Small intestine (tissue), 7 donors: ENCODE data around the gene BLNK. TPM values are rescaled to one million over a fixed set of nuclear protein-coding genes. Genes with fewer than 3 reads are reported as not detected.

ENCODE experiments used
- DNase-seq, 2 donors: peaks; one replicate each; pipeline versions ENCODE4 v3.0.0 to v3.0.0-alpha.2; 2013
- FAIRE-seq: peaks from 2 replicates; lab custom pipeline; 2012; peaks lifted over from hg19 to GRCh38; lab: Jason Lieb, UNC
- H3K27ac ChIP-seq, 3 donors: one replicate each; pipeline ENCODE4 v1.5.1; 2013; ENCODE audit warnings: low read length in 2 of 3, mild to moderate bottlenecking in 2 of 3, control low read depth in 1 of 3, inconsistent platforms in 1 of 3, low read depth in 1 of 3, moderate library complexity in 1 of 3
- H3K27me3 ChIP-seq, 3 donors: one replicate each; pipeline ENCODE4 v1.6.1; 2013; ENCODE audit warnings: low read length in 3 of 3, inconsistent platforms in 1 of 3; ENCODE audit not compliant: control insufficient read depth in 3 of 3, insufficient read depth in 3 of 3
- H3K36me3 ChIP-seq, 3 donors: one replicate each; pipeline ENCODE4 v1.6.1; 2013; ENCODE audit warnings: low read length in 3 of 3, inconsistent platforms in 1 of 3, low read depth in 1 of 3, mild to moderate bottlenecking in 1 of 3, moderate library complexity in 1 of 3; ENCODE audit not compliant: control insufficient read depth in 3 of 3, insufficient read depth in 2 of 3
- H3K4me1 ChIP-seq, 3 donors: one replicate each; pipeline ENCODE4 v1.6.1; 2013; ENCODE audit warnings: low read length in 2 of 3, inconsistent platforms in 1 of 3, low read depth in 1 of 3, mild to moderate bottlenecking in 1 of 3, moderate library complexity in 1 of 3; ENCODE audit not compliant: control insufficient read depth in 3 of 3, insufficient read depth in 2 of 3
- H3K4me3 ChIP-seq, 3 donors: one replicate each; pipeline ENCODE4 v1.5.1; 2013; ENCODE audit warnings: low read length in 3 of 3, control low read depth in 1 of 3, inconsistent platforms in 1 of 3, low read depth in 1 of 3, mild to moderate bottlenecking in 1 of 3, moderate library complexity in 1 of 3
- H3K9me3 ChIP-seq, 2 donors: one replicate each; pipeline ENCODE4 v1.6.1; 2013; ENCODE audit warnings: low read depth in 1 of 2, low read length in 1 of 2; ENCODE audit not compliant: control insufficient read depth in 2 of 2, insufficient read depth in 1 of 2
- WGBS, 3 donors: extraction: QIAGEN DNeasy Blood & Tissue Kit; methylation state at CpG; one replicate each; pipeline ENCODE4 v1.1.7; 2013; 5-methylcytosine and 5-hydroxymethylcytosine counted together
- polyA plus RNA-seq, 4 donors: library from polyadenylated mRNA; stranded (reverse) in 3 of 4; unstranded in 1 of 4; fragments of 200-250 nt in 3 of 4; fragments of 120-200 nt in 1 of 4; gene quantifications; one replicate each; pipeline versions ENCODE4 v1.2.1 to v1.2.3, GENCODE V29; 2013
- donor health status: healthy with polysubstance abuse.
- donor health status: control.
- donor health status: control.
- donor health status: Bipolar disorder and iron deficiency.
- donor health status: healthy.

The BLNK gene
- polyA plus RNA-seq, 4 donors: 26.7 to 69.3 (median 41.7) TPM

GRCh38 chr10:96236090-96236478, 35.3 kb downstream of the BLNK start:
- Histone ChIP-seq H3K27me3 (no peaks in the 10 kb centered on the region), H3K36me3 (peaks cover 0 to 44% (median 8%) of the 10 kb centered on the region in 3 donors), H3K4me3 (no peak overlapping the region), H3K27ac (no peak overlapping the region), H3K4me1 (no peaks in the 10 kb centered on the region), H3K9me3 (no peaks in the 10 kb centered on the region)
- FAIRE-seq (no peak), DNase-seq (no peak)
- 83 to 94% (median 85%) methylated on average over 6 of the region's 6 CpGs for WGBS, 3 donors

DNA sequence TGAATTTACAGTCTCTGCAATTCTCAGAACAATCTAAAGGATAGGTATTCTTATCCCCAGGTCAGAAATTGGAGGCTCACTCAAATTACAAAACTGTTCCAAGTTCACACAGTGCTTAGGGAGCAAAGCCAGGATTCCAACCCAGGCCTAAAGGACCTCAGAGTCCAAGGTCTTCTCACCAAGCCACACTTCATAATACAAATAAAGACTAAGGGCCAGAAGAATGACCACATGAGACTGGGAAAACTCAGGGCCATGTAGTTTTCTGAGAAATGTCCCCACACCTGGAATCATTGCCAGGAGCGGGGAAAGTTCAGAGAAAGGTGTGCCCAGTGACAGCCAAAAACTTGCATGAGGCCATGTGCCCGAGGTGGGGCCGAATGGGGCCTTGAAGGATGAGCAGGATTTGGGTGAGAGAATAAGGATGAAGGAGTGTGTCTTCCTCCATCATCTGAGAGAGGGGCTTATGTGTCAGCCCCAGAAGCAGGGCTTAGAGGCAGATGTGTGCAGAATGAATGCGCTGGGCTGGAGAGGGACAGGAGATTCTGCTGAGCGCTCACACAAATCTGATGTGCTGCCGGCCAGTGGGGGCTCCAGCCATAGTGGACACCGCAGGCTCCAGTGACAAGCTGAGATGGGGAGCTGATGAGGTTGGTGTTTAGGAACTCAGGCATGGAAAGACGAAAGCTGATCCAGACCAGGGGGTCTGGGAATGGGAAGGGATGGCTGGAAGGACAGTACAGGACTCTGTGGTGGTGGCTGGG, 35.9 kb downstream of the BLNK start:
- Histone ChIP-seq H3K4me3 (no peak overlapping the region), H3K27me3 (no peaks in the 10 kb centered on the region), H3K9me3 (no peaks in the 10 kb centered on the region), H3K27ac (no peak overlapping the region), H3K4me1 (no peaks in the 10 kb centered on the region), H3K36me3 (peaks cover 0 to 48% (median 8%) of the 10 kb centered on the region in 3 donors)
- 89 to 92% (median 91%) methylated on average over 8 of the region's 8 CpGs for WGBS, 3 donors
- no peak for DNase-seq
- no peak for FAIRE-seq

DNA sequence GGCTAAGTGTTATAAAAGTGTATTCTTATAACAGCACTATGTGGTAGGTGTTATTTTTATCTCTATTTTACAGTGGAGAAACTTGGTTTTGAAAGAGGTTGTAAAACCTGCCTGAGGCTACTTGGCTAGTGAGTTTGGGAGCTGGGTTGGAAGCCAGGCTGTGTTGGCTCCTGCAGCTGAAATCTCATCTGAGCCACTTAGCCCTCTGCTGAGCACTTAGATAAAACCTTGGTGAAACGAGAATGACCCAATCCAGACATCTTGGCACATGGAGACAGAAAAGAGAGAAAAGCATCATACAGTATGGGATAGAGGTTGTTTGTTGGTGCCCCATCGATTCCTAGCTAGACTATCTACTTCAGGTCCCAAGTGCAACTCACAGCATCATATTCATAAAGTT, 37.4 kb downstream of the BLNK start:
- Histone ChIP-seq H3K4me3 (no peak overlapping the region), H3K9me3 (no peaks in the 10 kb centered on the region), H3K27ac (no peak overlapping the region), H3K27me3 (no peaks in the 10 kb centered on the region), H3K4me1 (peaks cover 0 to 5% (median 0%) of the 10 kb centered on the region in 3 donors), H3K36me3 (peaks cover 0 to 54% (median 8%) of the 10 kb centered on the region in 3 donors)
- FAIRE-seq (no peak), DNase-seq (no peak)
- WGBS, 3 donors: 65 to 76% (median 73%) methylated on average over 2 of the region's 2 CpGs

DNA sequence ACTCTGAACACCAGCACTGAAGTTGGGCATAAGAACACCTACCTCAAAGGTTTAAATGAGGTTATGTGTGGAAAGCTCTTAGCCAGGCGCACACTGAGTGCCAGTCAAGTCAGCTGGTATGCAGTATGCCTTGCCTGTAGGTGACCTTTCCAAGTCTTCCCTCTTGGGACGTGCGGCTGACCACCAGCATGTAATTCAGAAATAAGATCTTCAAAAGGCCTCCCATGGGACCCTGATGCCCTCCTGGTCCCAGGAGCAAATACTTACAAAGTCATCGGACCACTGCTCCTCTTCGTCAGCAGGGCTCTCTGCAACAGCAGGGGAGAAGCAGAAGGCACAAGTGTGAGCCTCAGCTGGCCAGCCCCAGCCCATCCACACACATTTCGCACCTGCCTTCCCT, 40.8 kb downstream of the BLNK start:
- Histone ChIP-seq H3K27me3 (no peaks in the 10 kb centered on the region), H3K9me3 (no peaks in the 10 kb centered on the region), H3K36me3 (peaks cover 0 to 50% (median 7%) of the 10 kb centered on the region in 3 donors), H3K27ac (no peak overlapping the region), H3K4me1 (peaks cover 0 to 8% (median 0%) of the 10 kb centered on the region in 3 donors), H3K4me3 (no peak overlapping the region)
- FAIRE-seq: no peak
- WGBS, 3 donors: 90 to 94% (median 94%) methylated on average over 6 of the region's 6 CpGs
- no peak for DNase-seq

DNA sequence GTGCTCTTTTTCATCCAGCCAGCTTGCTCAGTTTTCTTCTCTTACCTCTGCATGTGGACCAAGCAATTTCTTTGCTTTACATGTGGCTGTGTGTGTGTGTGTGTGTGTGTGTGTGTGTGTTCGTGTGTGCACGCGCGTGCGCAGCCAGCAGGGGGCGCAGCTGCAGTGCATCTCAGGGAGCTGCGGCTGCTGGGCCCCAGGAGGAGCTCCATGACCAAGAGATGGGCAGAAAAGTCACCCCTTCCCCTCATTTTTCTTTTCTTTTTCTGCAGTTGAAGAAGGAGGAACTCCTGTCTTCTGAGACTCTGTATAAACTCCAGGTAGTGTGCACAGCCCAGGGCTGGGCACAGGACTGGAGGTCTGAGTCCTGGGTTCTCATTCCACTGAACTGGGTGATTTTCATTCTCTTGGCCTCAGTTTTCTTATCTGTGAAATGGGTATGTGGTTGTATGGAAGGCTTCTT, 41.8 kb downstream of the BLNK start:
- WGBS, 3 donors: 0 to 3% (median 1%) methylated on average over 7 of the region's 7 CpGs
- DNase-seq (peak; percentile 76 to 92), FAIRE-seq (no peak)
- H3K4me1 ChIP-seq: peaks cover 0 to 8% (median 0%) of the 10 kb centered on the region in 3 donors
- H3K27me3 ChIP-seq: no peaks in the 10 kb centered on the region
- no peaks in the 10 kb centered on the region for H3K9me3 ChIP-seq
- H3K4me3 ChIP-seq: no peak overlapping the region
- peaks cover 0 to 51% (median 10%) of the 10 kb centered on the region in 3 donors for H3K36me3 ChIP-seq
- peak overlapping the region in 1 of 3 donors; percentile 51 for H3K27ac ChIP-seq

DNA sequence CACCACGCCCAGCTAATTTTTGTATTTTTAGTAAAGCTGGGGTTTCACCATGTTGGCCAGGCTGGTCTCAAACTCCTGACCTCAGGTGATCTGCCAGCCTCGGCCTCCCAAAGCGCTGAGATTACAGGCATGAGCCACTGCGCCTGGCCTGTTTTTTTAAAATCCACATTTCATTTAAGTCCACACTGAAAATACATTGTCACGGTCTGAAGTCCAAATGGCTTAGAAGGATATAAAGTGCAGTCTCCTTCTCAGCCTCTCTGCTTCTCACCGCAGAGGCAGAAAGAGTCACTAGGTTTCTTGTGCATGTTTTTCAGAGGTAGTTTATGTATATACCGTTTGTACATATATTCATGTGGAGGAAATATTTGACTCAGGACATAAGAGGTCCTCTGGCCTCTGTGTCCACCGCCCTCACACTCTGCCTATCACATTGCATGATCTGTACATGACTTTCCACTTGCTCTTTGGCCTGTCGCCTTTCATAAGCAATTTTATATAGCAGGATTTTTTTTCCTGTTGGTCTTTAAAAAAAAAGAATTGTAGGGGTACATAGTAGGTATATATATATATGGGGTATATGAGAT, 42.9 kb downstream of the BLNK start:
- DNase-seq: peak; percentile 89 to 90
- H3K27ac ChIP-seq: peak overlapping the region in 1 of 3 donors; percentile 57

DNA sequence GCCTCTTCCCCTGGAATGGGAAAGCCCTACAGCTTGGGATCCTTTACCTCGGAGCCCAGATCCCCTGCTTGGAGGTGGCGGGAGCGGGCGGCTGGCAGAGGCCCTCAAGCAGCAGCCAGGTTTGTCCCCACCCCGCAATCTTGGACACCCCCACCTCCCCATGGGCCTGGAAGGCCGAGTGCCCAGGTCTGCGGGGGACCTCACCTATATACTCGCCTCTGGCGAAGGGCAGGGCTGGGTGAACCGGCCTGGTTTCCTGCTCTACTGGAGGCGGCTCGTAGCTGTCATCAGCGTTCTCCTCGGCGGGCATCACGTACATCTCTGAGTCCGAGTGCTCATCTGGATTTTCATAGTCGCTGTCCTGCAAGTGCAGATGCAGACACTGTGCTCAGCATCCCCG, 44.2 kb downstream of the BLNK start:
- DNase-seq: no peak
- no peak overlapping the region for H3K4me3 ChIP-seq
- WGBS, 3 donors: 89 to 94% (median 90%) methylated on average over 19 of the region's 19 CpGs

More for the DNA sequence above, 42.9 kb downstream of the BLNK start:
- peaks cover 0 to 57% (median 11%) of the 10 kb centered on the region in 3 donors for H3K36me3 ChIP-seq
- FAIRE-seq: no peak
- H3K4me3 ChIP-seq: no peak overlapping the region
- WGBS, 3 donors: 25 to 66% (median 48%) methylated on average over 9 of the region's 9 CpGs
- no peaks in the 10 kb centered on the region for H3K9me3 ChIP-seq
- peaks cover 0 to 8% (median 0%) of the 10 kb centered on the region in 3 donors for H3K4me1 ChIP-seq
- no peaks in the 10 kb centered on the region for H3K27me3 ChIP-seq

DNA sequence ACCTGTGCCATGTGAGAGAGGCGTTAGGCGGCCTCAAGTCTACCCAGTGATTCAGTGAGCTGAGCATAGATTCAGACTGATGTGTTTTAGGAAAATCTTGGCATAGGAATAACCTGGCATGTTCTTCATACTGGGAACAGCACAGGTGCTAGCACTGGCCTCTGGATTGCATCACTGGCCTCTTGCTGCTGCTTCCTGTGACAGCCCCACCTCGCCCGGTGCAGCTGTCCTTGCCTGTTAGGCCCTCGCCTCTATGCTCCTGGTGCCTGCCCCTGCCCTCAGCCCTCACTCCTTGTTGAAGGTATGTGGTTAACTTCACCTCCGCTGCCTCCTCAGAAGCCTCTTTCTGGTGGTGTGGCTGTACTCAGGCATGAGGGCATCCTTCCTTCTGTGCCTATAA, 46.2 kb downstream of the BLNK start:
- Histone ChIP-seq H3K9me3 (no peaks in the 10 kb centered on the region), H3K4me3 (no peak overlapping the region), H3K36me3 (peaks cover 2 to 53% (median 24%) of the 10 kb centered on the region in 3 donors), H3K27ac (no peak overlapping the region), H3K4me1 (peaks cover 0 to 8% (median 0%) of the 10 kb centered on the region in 3 donors), H3K27me3 (no peaks in the 10 kb centered on the region)
- FAIRE-seq: no peak
- WGBS, 3 donors: 75 to 88% (median 84%) methylated on average over 6 of the region's 6 CpGs
- no peak for DNase-seq

More for the DNA sequence above, 44.2 kb downstream of the BLNK start:
- H3K4me1 ChIP-seq: peaks cover 0 to 8% (median 0%) of the 10 kb centered on the region in 3 donors
- no peak for FAIRE-seq
- peaks cover 2 to 63% (median 21%) of the 10 kb centered on the region in 3 donors for H3K36me3 ChIP-seq
- H3K9me3 ChIP-seq: no peaks in the 10 kb centered on the region
- H3K27ac ChIP-seq: no peak overlapping the region
- H3K27me3 ChIP-seq: no peaks in the 10 kb centered on the region
